ENCODE measurements around the gene PTPRN2.

The PTPRN2 gene

GRCh38 chr7:157843336-157844140 lies 744.1 kb downstream of the PTPRN2 start:
- no peak for TF ChIP-seq CTCF (IDR thresholded peaks at IDR 0.05)
- no peak for TF ChIP-seq ZFX (IDR thresholded peaks at IDR 0.05; ENCODE audit: borderline replicate concordance)
- H3K27ac ChIP-seq = no peak overlapping the region

- no peak for TF ChIP-seq ZFX (IDR thresholded peaks at IDR 0.05; ENCODE audit: borderline replicate concordance)
- no peak for TF ChIP-seq CTCF (IDR thresholded peaks at IDR 0.05)
- no peak overlapping the region for H3K27ac ChIP-seq
These were observed 745.8 kb downstream of the PTPRN2 start for GRCh38 chr7:157841773-157842370.

- TF ChIP-seq ZFX (IDR thresholded peaks at IDR 0.05; ENCODE audit: borderline replicate concordance) (no peak), CTCF (IDR thresholded peaks at IDR 0.05) (no peak)
- H3K27ac ChIP-seq = no peak overlapping the region
These were observed 746.5 kb downstream of the PTPRN2 start for GRCh38 chr7:157840914-157841772.

GRCh38 chr7:157840174-157840913 lies 747.3 kb downstream of the PTPRN2 start:
- TF ChIP-seq ZFX (IDR thresholded peaks at IDR 0.05; ENCODE audit: borderline replicate concordance) (no peak), CTCF (IDR thresholded peaks at IDR 0.05) (no peak)
- H3K27ac ChIP-seq = no peak overlapping the region

GRCh38 chr7:157839672-157840167 lies 747.9 kb downstream of the PTPRN2 start:
- TF ChIP-seq CTCF (IDR thresholded peaks at IDR 0.05) (no peak), ZFX (IDR thresholded peaks at IDR 0.05; ENCODE audit: borderline replicate concordance) (no peak)
- H3K27ac ChIP-seq = no peak overlapping the region

GRCh38 chr7:157839226-157839625 lies 748.4 kb downstream of the PTPRN2 start:
- no peak for TF ChIP-seq CTCF (IDR thresholded peaks at IDR 0.05)
- H3K27ac ChIP-seq = no peak overlapping the region
